ENCODE measurements around the gene PKN2. TPM values are rescaled to one million over a fixed set of nuclear protein-coding genes. Genes with fewer than 3 reads are reported as not detected.

Gene PKN2
- total and polyA plus RNA-seq, 9 of the 15 experiments (the other 6 are each of a cell fraction or from before 2014, with no cell fraction given): 4.5 to 25.3 (median 19.2) TPM

DNA sequence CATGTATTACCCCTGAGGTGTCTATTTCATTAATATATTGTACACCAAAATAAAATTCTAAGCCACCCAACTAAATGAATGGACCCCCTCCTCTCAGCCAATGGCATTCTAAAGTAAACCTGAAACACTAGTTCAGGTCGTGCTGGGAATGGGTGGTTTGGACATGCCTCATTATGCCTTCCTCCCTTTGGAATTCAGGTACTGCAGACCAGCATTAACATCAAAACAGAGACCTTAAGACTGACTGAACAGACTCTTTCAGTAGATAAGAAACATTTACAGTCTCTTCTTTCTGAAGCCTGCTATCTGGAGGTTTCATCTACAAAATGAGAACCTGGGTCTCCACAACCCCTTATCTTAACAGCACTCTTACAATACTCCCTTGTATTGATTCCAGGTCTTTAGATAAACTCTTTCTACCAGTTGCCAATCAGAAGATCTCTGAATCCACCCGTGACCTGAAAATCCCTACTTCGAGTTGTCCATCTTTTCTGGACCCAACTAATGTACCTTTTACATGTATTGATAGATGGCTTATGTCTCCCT is 93.6 kb downstream of the PKN2 start:
- Histone ChIP-seq H3K9me1 (ENCODE audit: control insufficient read depth, insufficient read depth, low read length) (no peaks in the 10 kb centered on the region), H3K4me3 (no peak overlapping the region), H2AFZ (ENCODE audit: low read depth, low read length) (no peak overlapping the region), H4K20me1 (replicated peaks; ENCODE audit: control insufficient read depth, insufficient read depth, low read length) (no peaks in the 10 kb centered on the region), H3K4me1 (replicated peaks in 1 of 2; ENCODE audit: control insufficient read depth in 2 of 2, insufficient read depth in 2 of 2, low read length in 2 of 2) (no peaks in the 10 kb centered on the region), H3K4me2 (ENCODE audit: insufficient read depth, low read length) (no peak overlapping the region), H3K9me3 (replicated peaks; ENCODE audit: control insufficient read depth, insufficient read depth, low read depth, low read length) (no peaks in the 10 kb centered on the region; the same call in 1 of the 2 replicates), H3K9ac (ENCODE audit: insufficient read depth in 1 of 2, low read depth in 2 of 2, low read length in 2 of 2) (no peak overlapping the region), H3K79me2 (ENCODE audit: control insufficient read depth, insufficient read depth, low read length) (no peaks in the 10 kb centered on the region; the same call in 2 of the 3 replicates), H3K36me3 (ENCODE audit: control insufficient read depth, insufficient read depth, low read length) (peaks cover 69% of the 10 kb centered on the region), H3K27ac (ENCODE audit: extremely low read depth, low read depth, low read length) (no peak overlapping the region), H3K27me3 (ENCODE audit: control insufficient read depth in 2 of 2, insufficient read depth in 2 of 2, low read length in 2 of 2) (no peaks in the 10 kb centered on the region)
- in situ Hi-C loops (cut with MboI) (loop anchor here (5.0 kb wide), 1 partner anchor 70 kb away; no protein-coding TSS in a partner anchor), intact Hi-C loops (cut with micrococcal nuclease) (loop anchor here (5.0 kb wide), 1 partner anchor 80 kb away; no protein-coding TSS in a partner anchor)
- WGBS (ENCODE audit: insufficient coverage, low coverage, missing lambda C conversion rate): 13% methylated on average over 3 of the region's 3 CpGs
- ATAC-seq (peak; percentile 54), DNase-seq (ENCODE audit: extremely low read depth in 1 of 4, low spot score in 3 of 4) (peak in 2 of 4 experiments; percentile 14 to 18), FAIRE-seq (no peak)
- BruUV-seq (replicated peaks): no TSS peak
- ChIA-PET CTCF (ENCODE audit: low intra/inter-chr PET ratio) (no interaction called here), POLR2A (interaction anchor here (0.8 kb wide), 1 partner anchor 94 kb away, joined by 3 read pairs; the partner anchor contains the start of gene PKN2)
- TF ChIP-seq ZNF699 (CRISPR knock-in tag; IDR thresholded peaks at IDR 0.05; ENCODE audit: insufficient replicate concordance) (no peak), ZNF311 (CRISPR knock-in tag; IDR thresholded peaks at IDR 0.05) (no peak), DACH1 (IDR thresholded peaks at IDR 0.05; ENCODE audit: partially characterized antibody) (no peak), SLC30A9 (CRISPR knock-in tag; IDR thresholded peaks at IDR 0.05) (no peak), SOX6 (IDR thresholded peaks at IDR 0.05) (peak; percentile 78), FOXM1 (IDR thresholded peaks at IDR 0.05; ENCODE audit: low read depth) (no peak), FOXM1 (CRISPR knock-in tag; IDR thresholded peaks at IDR 0.05; ENCODE audit: low read depth) (no peak), MCM2 (IDR thresholded peaks at IDR 0.05; ENCODE audit: low read depth) (no peak), ETV1 (tag; conservative IDR thresholded peaks at IDR 0.05; ENCODE audit: low read depth) (no peak), ZNF212 (CRISPR knock-in tag; IDR thresholded peaks at IDR 0.05) (no peak), CBFA2T2 (conservative IDR thresholded peaks at IDR 0.05) (peak; percentile 53), MBD2 (IDR thresholded peaks at IDR 0.05; ENCODE audit: borderline replicate concordance, low read depth) (no peak), PTTG1 (tag; IDR thresholded peaks at IDR 0.05; ENCODE audit: low read depth) (no peak), POLR3G (IDR thresholded peaks at IDR 0.05; ENCODE audit: extremely low read depth, insufficient read length, insufficient replicate concordance) (no peak), TRIM24 (IDR thresholded peaks at IDR 0.05) (0 out of 4 replicates have a peak, but pooled peaks of 1 of the 2 experiments have one; percentile 22), TEAD2 (tag; IDR thresholded peaks at IDR 0.05) (no peak), RBM17 (IDR thresholded peaks at IDR 0.05; ENCODE audit: borderline replicate concordance, low read depth, low read length) (no peak), FIP1L1 (IDR thresholded peaks at IDR 0.05; ENCODE audit: low read depth, low read length, poor library complexity, severe bottlenecking) (no peak), TGIF2 (CRISPR knock-in tag; IDR thresholded peaks at IDR 0.05) (no peak), BHLHE40 (IDR thresholded peaks at IDR 0.05; ENCODE audit: low read length) (no peak), ZNF347 (CRISPR knock-in tag; IDR thresholded peaks at IDR 0.05; ENCODE audit: low read depth) (no peak), ZNF121 (CRISPR knock-in tag; conservative IDR thresholded peaks at IDR 0.05) (no peak), ELF4 (CRISPR knock-in tag; IDR thresholded peaks at IDR 0.05) (no peak), FOXK2 (conservative IDR thresholded peaks at IDR 0.05 in 1 of 2, IDR thresholded peaks at IDR 0.05 in 1 of 2; ENCODE audit: low read depth in 2 of 2) (no peak), MYNN (IDR thresholded peaks at IDR 0.05) (no peak), MYNN (CRISPR knock-in tag; IDR thresholded peaks at IDR 0.05) (no peak), SAP30 (IDR thresholded peaks at IDR 0.05; ENCODE audit: borderline replicate concordance, insufficient read depth, low read depth, low read length, poor library complexity, severe bottlenecking) (no peak), PHB2 (IDR thresholded peaks at IDR 0.05; ENCODE audit: low read depth) (no peak), TAL1 (IDR thresholded peaks at IDR 0.05) (peak; percentile 31; the same call in 1 of the 2 replicates)

Measured in K562 (cell line).